H9 (cell line): ENCODE data around the gene DPF3. TPM values are rescaled to one million over a fixed set of nuclear protein-coding genes. Genes with fewer than 3 reads are reported as not detected.

ENCODE experiments used
- DNase-seq: peaks from one replicate; pipeline ENCODE4 v3.0.0-alpha.2; 2017
- H2AFZ ChIP-seq: one replicate; pipeline ENCODE4 v1.6.1; 2013; ENCODE audit warnings: mild to moderate bottlenecking, low read length, control low read depth, moderate library complexity
- H2AK5ac ChIP-seq: 2 replicates; pipeline ENCODE4 v1.6.1; 2013; ENCODE audit warnings: low read length, control low read depth, mixed read lengths; ENCODE audit not compliant: insufficient read length
- H2BK120ac ChIP-seq: one replicate; pipeline ENCODE4 v1.6.1; 2013; ENCODE audit warnings: low read depth, mild to moderate bottlenecking, low read length, control low read depth, inconsistent platforms; ENCODE audit not compliant: poor library complexity, severe bottlenecking
- H2BK12ac ChIP-seq: 2 replicates; pipeline ENCODE4 v1.6.1; 2013; ENCODE audit warnings: low read length, control low read depth, mixed read lengths, low read depth; ENCODE audit not compliant: insufficient read length
- H2BK15ac ChIP-seq: 2 replicates; pipeline ENCODE4 v1.6.1; 2013; ENCODE audit warnings: low read depth, low read length, control low read depth
- H2BK20ac ChIP-seq: one replicate; pipeline ENCODE4 v1.6.1; 2013; ENCODE audit warnings: low read depth, mild to moderate bottlenecking, low read length, control low read depth, inconsistent platforms; ENCODE audit not compliant: poor library complexity, severe bottlenecking
- H2BK5ac ChIP-seq: 2 replicates; pipeline ENCODE4 v1.6.1; 2013; ENCODE audit warnings: low read length, control low read depth, mixed read lengths; ENCODE audit not compliant: insufficient read length
- H3K14ac ChIP-seq: 2 replicates; pipeline ENCODE4 v1.6.1; 2013; ENCODE audit warnings: low read length, control low read depth; ENCODE audit not compliant: insufficient read depth
- H3K18ac ChIP-seq: 2 replicates; pipeline ENCODE4 v1.6.1; 2013; ENCODE audit warnings: low read depth, mild to moderate bottlenecking, mixed read lengths, low read length, control low read depth; ENCODE audit not compliant: insufficient read length
- H3K23ac ChIP-seq: 2 replicates; pipeline ENCODE4 v1.6.1; 2013; ENCODE audit warnings: low read length, control low read depth, mixed read lengths, low read depth; ENCODE audit not compliant: insufficient read length
- H3K23me2 ChIP-seq: 2 replicates; pipeline ENCODE4 v1.6.1; 2013; ENCODE audit warnings: low read depth, mild to moderate bottlenecking, mixed read lengths, low read length, control low read depth; ENCODE audit not compliant: insufficient read length, poor library complexity, severe bottlenecking
- H3K27ac ChIP-seq: 2 replicates; pipeline ENCODE4 v1.5.1; 2013; ENCODE audit warnings: low read length, control low read depth, mixed read lengths, low read depth; ENCODE audit not compliant: insufficient read length
- H3K27me3 ChIP-seq: 2 replicates; pipeline ENCODE4 v1.6.1; 2013; ENCODE audit warnings: low read length, control low read depth, inconsistent platforms; ENCODE audit not compliant: insufficient read depth
- H3K4ac ChIP-seq: 2 replicates; pipeline ENCODE4 v1.6.1; 2013; ENCODE audit warnings: low read depth, mild to moderate bottlenecking, control low read depth, inconsistent platforms, low read length, moderate library complexity
- H3K4me1 ChIP-seq: 2 replicates; pipeline ENCODE4 v1.6.1; 2013; ENCODE audit warnings: low read length, control low read depth, inconsistent platforms; ENCODE audit not compliant: insufficient read depth
- H3K4me2 ChIP-seq: 2 replicates; pipeline ENCODE4 v1.6.1; 2013; ENCODE audit warnings: low read length, control low read depth, mixed read lengths; ENCODE audit not compliant: insufficient read length, insufficient read depth
- H3K56ac ChIP-seq: 2 replicates; pipeline ENCODE4 v1.6.1; 2013; ENCODE audit warnings: low read depth, mild to moderate bottlenecking, mixed read lengths, low read length, control low read depth; ENCODE audit not compliant: insufficient read length
- H3K79me1 ChIP-seq: 2 replicates; pipeline ENCODE4 v1.6.1; 2013; ENCODE audit warnings: low read depth, mild to moderate bottlenecking, moderate library complexity, low read length, control low read depth, inconsistent platforms; ENCODE audit not compliant: insufficient read depth, poor library complexity, severe bottlenecking
- H3K79me2 ChIP-seq: 2 replicates; pipeline ENCODE4 v1.6.1; 2013; ENCODE audit warnings: low read length, control low read depth, inconsistent platforms; ENCODE audit not compliant: insufficient read depth
- H3K9ac ChIP-seq: 2 replicates; pipeline ENCODE4 v1.6.1; 2013; ENCODE audit warnings: low read length, control low read depth, mixed read lengths; ENCODE audit not compliant: insufficient read length; ENCODE audit errors: extremely low read depth
- H3K9me3 ChIP-seq: one replicate; pipeline ENCODE4 v1.6.1; 2013; ENCODE audit warnings: low read depth, low read length, inconsistent platforms; ENCODE audit not compliant: control insufficient read depth
- H3T11ph ChIP-seq: one replicate; pipeline ENCODE4 v1.6.1; 2013; ENCODE audit warnings: mild to moderate bottlenecking, low read length, control low read depth, inconsistent platforms
- H4K20me1 ChIP-seq: one replicate; pipeline ENCODE4 v1.6.1; 2013; ENCODE audit not compliant: control insufficient read depth, insufficient read length, insufficient read depth
- H4K5ac ChIP-seq: 2 replicates; pipeline ENCODE4 v1.6.1; 2013; ENCODE audit warnings: low read depth, mild to moderate bottlenecking, mixed read lengths, low read length, control low read depth; ENCODE audit not compliant: insufficient read length
- H4K8ac ChIP-seq: replicated peaks from 2 replicates; pipeline ENCODE4 v1.6.1; 2013; ENCODE audit warnings: low read length, control low read depth, mixed read lengths, low read depth; ENCODE audit not compliant: insufficient read length
- H4K91ac ChIP-seq: 2 replicates; pipeline ENCODE4 v1.6.1; 2013; ENCODE audit warnings: low read depth, mild to moderate bottlenecking, moderate library complexity, mixed read lengths, low read length, control low read depth; ENCODE audit not compliant: insufficient read length
- H3K27ac Mint-ChIP-seq, 3 experiments: 2 replicates in 2 of 3; 3 replicates in 1 of 3; pipeline ENCODE4 v1.8.0; 2020 to 2021; ENCODE audit warnings: mixed read lengths in 3 of 3, mild to moderate bottlenecking in 1 of 3, moderate library complexity in 1 of 3
- H3K27me3 Mint-ChIP-seq: 2 replicates; pipeline ENCODE4 v1.8.0; 2021; ENCODE audit warnings: low read depth, mild to moderate bottlenecking, moderate library complexity, mixed read lengths
- H3K36me3 Mint-ChIP-seq, 3 experiments: 2 replicates in 2 of 3; 3 replicates in 1 of 3; pipeline ENCODE4 v1.8.0; 2020 to 2021; ENCODE audit warnings: low read depth in 3 of 3, mixed read lengths in 3 of 3; ENCODE audit not compliant: insufficient read depth in 1 of 3
- H3K4me1 Mint-ChIP-seq, 2 experiments: 2 replicates each; pipeline ENCODE4 v1.8.0; 2020; ENCODE audit warnings: mixed read lengths in 2 of 2
- H3K4me3 Mint-ChIP-seq, 2 experiments: 2 replicates in 1 of 2; 3 replicates in 1 of 2; pipeline ENCODE4 v1.8.0; 2020 to 2021; ENCODE audit warnings: mild to moderate bottlenecking in 2 of 2, mixed read lengths in 2 of 2, moderate library complexity in 1 of 2
- H3K9me3 Mint-ChIP-seq, 2 experiments: 2 replicates in 1 of 2; 3 replicates in 1 of 2; pipeline ENCODE4 v1.8.0; 2020; ENCODE audit warnings: mild to moderate bottlenecking in 2 of 2, mixed read lengths in 2 of 2, moderate library complexity in 1 of 2
- WGBS: extraction: QIAGEN DNeasy Blood & Tissue Kit; methylation state at CpG from one replicate; pipeline ENCODE4 v1.1.7; 2013; ENCODE audit warnings: missing lambda C conversion rate, low lambda C conversion rate, mixed read lengths; ENCODE audit not compliant: insufficient read length; ENCODE audit errors: extremely low coverage; 5-methylcytosine and 5-hydroxymethylcytosine counted together
- total RNA-seq: library from RNA; stranded (reverse); gene quantifications from 2 replicates; pipeline ENCODE4 v1.2.1, GENCODE V29; 2021
- TF ChIP-seq, protein P1 (sequence below): fragments of 200-600 bp; sonication (generic); conservative IDR thresholded peaks from 3 replicates; pipeline ENCODE4 v1.8.0; 2021; ENCODE audit warnings: antibody characterized with exemption, mild to moderate bottlenecking

The DPF3 gene
- total RNA-seq, 1 experiment from 2014 or later, result not detected

- H3K18ac ChIP-seq, result no peak overlapping the region
- no CpG with 5 or more reads among the region's 12 CpGs for WGBS
- H2BK120ac ChIP-seq, result no peak overlapping the region
- H3K9ac ChIP-seq, result no peak overlapping the region
- H3K14ac ChIP-seq, result no peak overlapping the region
- DNase-seq, result no peak
- H4K20me1 ChIP-seq, result no peaks in the 10 kb centered on the region
- no peak overlapping the region for H3T11ph ChIP-seq
- no peak overlapping the region for H3K56ac ChIP-seq
- no peak overlapping the region for H3K27ac ChIP-seq
- Mint-ChIP-seq H3K4me1 (peaks cover 13% of the 10 kb centered on the region in 2 experiments), H3K4me3 (no peak overlapping the region), H3K9me3 (no peaks in the 10 kb centered on the region), H3K36me3 (no peaks in the 10 kb centered on the region), H3K27ac (peak overlapping the region in 1 of 3 experiments; percentile 70; a peak in 2 of 7 replicates), H3K27me3 (peaks cover 7% of the 10 kb centered on the region)
- no peak overlapping the region for H4K91ac ChIP-seq
- no peaks in the 10 kb centered on the region for H3K79me2 ChIP-seq
- H2BK12ac ChIP-seq, result no peak overlapping the region
- no peak overlapping the region for H2BK5ac ChIP-seq
- no peak overlapping the region for H3K23ac ChIP-seq
- no peak overlapping the region for H2AK5ac ChIP-seq
- H3K4ac ChIP-seq, result no peak overlapping the region
- no peak overlapping the region for H2BK15ac ChIP-seq
- H3K23me2 ChIP-seq, result no peaks in the 10 kb centered on the region
- no peak overlapping the region for H3K4me2 ChIP-seq
- H2BK20ac ChIP-seq, result no peak overlapping the region
- no peaks in the 10 kb centered on the region for H3K9me3 ChIP-seq
- TF ChIP-seq, protein P1, sequence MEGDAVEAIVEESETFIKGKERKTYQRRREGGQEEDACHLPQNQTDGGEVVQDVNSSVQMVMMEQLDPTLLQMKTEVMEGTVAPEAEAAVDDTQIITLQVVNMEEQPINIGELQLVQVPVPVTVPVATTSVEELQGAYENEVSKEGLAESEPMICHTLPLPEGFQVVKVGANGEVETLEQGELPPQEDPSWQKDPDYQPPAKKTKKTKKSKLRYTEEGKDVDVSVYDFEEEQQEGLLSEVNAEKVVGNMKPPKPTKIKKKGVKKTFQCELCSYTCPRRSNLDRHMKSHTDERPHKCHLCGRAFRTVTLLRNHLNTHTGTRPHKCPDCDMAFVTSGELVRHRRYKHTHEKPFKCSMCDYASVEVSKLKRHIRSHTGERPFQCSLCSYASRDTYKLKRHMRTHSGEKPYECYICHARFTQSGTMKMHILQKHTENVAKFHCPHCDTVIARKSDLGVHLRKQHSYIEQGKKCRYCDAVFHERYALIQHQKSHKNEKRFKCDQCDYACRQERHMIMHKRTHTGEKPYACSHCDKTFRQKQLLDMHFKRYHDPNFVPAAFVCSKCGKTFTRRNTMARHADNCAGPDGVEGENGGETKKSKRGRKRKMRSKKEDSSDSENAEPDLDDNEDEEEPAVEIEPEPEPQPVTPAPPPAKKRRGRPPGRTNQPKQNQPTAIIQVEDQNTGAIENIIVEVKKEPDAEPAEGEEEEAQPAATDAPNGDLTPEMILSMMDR, result no peak
- H4K5ac ChIP-seq, result no peak overlapping the region
- H3K79me1 ChIP-seq, result no peaks in the 10 kb centered on the region
- H3K4me1 ChIP-seq, result no peaks in the 10 kb centered on the region
- no peaks in the 10 kb centered on the region for H3K27me3 ChIP-seq
- no peak overlapping the region for H2AFZ ChIP-seq
- H4K8ac ChIP-seq, result no peak overlapping the region
Observed at GRCh38 chr14:72856530-72857266, 37.2 kb downstream of the DPF3 start.
